GM21360 (cell line): ENCODE data around the gene VASH2.
"Not testable (repeated sequence)": the region's sequence is repeated elsewhere in the genome, so short reads cannot be mapped to it uniquely, and the experiment has no call there.

Source experiments
- ATAC-seq: cut with Tn5 transposase; IDR thresholded peaks from one replicate; pipeline ENCODE4 v1.9.1; 2021; ENCODE audit warnings: mild to moderate bottlenecking, moderate library complexity; ENCODE audit not compliant: unreplicated experiment

VASH2 gene

DNA sequence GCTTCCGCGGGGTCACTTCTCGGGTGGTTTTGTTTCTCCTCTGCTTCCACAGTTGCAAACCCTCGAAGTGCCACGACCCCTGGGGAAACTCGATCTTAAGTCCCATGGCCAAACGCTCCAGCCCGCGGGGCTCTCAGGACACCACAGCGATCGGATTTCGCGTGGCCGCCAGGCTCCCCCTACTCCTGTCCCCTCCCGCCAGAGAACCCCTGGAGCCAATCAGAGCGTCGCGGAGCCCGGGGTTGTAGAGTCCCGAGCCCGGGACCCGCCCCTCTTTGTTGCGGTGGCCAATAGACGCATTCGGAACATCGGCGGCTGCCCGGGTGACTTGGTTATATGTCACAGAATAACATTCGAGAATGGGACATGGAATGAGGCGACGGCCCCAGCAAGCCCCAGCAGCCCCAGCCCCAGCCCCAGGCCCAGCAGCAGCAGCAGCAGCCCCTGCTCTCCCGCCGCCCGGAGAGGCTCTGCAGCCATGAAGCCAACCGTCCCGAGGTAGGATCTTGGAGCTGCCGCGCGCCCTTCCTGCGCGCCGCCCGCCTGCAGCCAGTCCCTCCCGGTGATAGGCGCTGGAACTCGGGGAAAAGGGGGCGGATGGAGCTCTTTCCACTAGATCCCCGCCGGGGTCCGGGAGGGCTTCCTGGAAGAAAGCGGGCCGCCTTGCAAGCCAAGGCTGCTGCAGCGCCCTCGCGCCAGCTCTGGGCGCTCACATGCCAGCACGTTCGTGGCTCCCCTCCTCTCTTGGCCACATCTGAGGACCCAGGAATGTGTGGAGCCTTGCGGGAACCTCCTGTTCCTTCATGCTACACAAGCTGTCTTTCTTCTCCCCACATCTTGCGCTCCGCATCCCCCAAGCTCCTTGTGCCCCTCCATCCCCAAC, at the start of gene VASH2:
Gene VASH2 (plus strand): TSS at position 299 of the 883 bp plus-strand sequence. CDS start 1,002 bp downstream, outside the sequence.
- ATAC-seq, result peak; percentile 90

DNA sequence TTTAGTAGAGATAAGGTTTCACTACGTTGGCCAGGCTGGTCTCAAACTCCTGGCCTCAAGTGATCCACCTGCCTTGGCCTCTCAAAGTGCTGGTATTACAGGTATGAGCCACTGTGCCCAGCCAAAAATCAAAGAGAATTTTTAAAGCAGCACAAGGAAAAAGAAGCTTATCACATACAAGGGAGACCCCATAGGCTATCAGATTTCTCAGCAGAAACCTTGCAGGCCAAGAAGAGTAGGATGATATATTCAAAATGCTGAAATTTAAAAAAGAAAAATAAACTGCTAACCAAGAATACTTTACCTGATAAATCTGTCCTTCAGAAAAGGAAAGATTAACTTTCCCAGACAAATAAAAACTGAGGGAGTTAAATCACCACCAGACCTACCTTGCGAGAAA, 49.1 kb upstream of the VASH2 start:
- no peak for ATAC-seq

DNA sequence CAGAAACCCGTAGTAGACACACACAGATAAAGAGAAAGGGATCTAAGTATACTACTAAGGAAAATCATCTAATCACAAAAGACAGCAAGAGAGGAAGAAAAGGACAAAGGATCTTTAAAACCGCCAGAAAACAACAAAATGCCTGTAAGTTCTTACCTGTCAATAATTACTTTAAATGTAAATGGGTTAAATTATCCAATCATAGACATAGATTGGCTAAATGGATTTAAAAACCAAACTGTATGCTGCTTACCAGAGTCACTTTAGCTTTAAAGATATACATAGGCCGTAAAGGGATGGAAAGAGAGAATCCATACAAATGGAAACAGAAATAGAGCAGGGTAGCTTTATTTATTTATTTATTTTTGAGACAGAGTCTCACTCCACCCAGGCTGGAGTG, 48.3 kb upstream of the VASH2 start:
- no peak for ATAC-seq

DNA sequence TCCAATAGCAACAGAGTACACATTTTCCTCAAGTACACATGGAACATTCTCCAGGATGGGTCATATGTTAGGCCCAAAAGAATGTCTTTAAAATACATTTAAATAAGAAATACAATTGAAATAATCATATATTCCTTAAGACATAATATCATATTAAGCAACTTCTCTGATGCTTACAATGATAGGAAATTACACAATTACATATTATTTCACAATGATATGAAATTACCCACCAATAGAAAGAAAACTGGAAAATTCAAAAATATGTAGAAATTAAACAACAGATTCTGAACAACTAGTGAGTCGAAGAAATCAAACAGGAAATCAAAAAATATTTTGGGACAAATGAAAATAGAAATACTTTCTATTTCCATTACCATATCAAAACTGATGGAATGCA, 46.7 kb upstream of the VASH2 start:
- ATAC-seq, result no peak

DNA sequence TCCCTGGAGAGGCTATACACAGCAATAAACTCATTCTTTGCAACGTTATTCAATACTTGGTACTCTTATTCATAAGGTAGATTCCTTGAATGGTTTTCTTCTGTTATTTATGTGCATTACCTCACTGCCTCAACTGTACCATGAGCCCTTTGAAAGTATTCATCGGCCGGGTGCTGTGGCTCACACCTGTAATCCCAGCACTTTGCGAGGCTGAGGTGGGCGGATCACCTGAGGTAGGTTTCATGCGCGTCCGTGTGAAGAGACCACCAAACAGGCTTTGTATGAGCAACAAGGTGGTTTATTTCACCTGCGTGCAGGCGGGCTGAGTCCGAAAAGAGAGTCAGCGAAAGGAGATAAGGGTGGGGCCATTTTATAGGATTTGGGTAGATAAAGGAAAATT, 42.3 kb upstream of the VASH2 start:
- ATAC-seq, result not testable (repeated sequence)

DNA sequence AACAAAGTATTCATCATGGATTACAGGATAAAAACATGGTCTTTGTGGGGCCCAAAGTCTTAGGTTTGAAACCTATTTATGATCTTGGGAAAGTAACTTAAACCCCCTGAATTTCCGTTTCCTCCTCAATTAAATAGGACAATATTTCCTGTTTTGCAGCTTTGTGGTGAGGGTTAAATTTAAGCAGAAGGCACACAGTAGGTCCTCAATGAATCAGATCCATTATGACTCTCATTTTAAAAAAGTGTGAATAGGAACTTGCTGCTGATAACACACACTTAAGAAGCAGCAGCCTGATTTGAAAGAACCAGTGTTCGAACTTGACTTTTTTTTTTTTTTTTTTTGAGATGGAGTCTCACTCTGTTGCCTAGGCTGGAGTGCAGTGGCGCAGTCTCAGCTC, 41.4 kb upstream of the VASH2 start:
- ATAC-seq, result no peak

DNA sequence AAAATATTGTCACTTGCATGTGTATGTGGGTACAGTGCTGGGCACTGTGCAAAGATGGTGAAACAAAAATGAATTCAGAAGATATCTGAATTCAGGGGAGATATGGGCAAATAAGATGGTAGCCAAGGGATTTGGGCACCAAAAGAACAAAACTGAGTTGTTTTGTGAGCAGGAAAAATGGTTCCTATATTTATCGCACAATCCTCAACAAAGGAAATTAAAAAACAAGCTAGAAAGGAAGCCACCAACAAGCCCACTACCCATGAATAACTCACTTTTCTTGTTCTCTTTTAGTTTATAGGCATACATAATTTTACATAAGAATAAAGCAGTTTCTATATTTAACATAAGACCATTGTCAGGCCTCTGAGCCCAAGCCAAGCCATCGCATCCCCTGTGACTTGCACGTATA, 40.7 kb upstream of the VASH2 start:
- ATAC-seq, result no peak

DNA sequence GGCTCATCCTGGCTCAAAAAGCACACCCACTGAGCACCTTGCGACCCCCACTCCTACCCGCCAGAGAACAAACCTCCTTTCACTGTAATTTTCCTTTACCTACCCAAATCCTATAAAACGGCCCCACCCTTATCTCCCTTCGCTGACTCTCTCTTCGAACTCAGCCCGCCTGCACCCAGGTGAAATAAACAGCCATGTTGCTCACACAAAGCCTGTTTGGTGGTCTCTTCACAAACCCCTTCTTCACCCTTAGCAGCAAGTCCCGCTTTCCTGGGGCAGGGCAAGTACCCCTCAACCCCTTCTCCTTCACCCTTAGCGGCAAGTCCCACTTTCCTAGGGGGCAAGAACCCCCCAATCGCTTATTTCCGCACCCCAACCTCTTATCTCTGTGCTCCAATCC, 40.1 kb upstream of the VASH2 start:
- not testable (repeated sequence) for ATAC-seq

DNA sequence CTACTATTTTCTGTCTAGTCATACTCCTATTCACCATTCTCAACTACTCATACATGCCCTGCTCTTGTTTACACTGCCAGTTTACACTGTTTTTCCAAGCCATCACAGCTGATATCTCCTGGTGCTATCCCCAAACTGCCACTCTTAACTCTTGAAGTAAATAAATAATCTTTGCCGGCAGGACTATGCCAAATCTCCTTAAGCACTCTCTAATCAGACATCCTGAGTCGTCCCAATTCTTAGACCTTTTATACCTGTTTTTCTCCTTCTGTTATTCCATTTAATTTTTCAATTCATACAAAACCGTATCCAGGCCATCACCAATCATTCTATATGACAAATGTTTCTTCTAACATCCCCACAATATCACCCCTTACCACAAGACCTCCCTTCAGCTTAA, 36.7 kb upstream of the VASH2 start:
- not testable (repeated sequence) for ATAC-seq

DNA sequence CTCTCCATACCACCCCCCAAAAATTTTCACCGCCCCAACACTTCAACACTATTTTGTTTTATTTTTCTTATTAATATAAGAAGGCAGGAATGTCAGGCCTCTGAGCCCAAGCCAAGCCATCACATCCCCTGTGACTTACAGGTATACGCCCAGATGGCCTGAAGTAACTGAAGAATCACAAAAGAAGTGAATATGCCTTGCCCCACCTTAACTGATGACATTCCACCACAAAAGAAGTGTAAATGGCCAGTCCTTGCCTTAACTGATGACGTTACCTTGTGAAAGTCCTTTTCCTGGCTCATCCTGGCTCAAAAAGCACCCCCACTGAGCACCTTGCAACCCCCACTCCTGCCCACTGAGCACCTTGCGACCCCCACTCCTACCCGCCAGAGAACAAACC, 36.2 kb upstream of the VASH2 start:
- not testable (repeated sequence) for ATAC-seq

DNA sequence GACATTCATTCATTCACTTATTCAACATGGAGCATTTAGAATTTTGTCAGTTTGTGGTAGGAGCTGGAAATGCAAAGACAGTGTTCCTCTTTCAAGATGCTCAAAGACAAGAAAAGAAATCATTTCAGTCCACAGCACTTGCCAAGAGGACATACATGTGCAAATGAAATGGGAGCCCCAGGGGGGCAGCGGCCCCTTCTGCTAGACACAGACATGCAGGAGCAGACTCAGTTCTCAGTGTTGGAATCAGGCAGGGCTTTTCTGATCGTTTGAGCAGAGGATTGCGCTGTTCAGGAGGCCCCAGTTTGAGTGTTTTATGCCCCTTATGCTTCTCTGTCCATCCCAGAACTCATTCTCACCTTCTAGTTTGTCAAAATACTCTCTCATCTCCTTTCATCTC, 35.6 kb upstream of the VASH2 start:
- ATAC-seq, result no peak

DNA sequence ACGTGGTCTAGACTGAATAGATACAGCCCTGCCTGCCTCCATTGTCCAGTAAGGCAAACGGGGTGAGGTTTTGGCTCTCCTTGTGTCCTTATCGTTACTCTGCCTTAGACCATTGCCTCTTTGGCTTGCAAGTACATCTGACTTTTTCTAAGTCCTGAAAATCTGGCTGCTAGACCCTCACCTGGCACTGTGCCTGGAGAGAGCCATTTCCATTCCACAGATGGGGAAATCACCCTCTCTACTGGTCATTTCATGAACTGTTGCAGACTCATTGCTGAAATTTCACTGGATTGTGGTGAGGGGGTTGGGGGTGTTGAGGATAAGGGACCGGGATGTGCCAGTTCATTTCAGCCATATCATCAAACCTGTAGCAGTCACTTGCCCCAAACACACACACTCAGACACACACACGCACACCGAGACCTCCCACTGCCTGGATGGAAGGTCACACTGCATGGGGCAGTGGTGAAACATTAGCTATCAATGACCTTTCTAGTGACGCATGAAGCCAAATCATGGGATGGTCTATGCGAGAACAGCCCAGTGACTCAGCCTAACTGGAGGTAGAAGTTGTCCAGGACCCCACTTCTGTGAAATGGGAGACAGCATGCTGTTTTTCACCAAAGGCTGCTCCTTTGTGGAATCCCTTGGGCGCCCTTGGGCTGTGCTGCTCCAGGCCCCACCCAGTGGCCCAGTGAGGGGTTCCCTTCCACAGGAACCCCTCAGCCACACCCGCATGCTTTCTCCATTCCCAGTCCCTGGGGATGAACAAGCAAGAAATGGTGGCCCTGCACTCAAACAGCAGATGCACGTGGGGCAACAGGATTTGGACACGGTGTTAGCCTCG, 34.9 kb upstream of the VASH2 start:
- ATAC-seq, result no peak

DNA sequence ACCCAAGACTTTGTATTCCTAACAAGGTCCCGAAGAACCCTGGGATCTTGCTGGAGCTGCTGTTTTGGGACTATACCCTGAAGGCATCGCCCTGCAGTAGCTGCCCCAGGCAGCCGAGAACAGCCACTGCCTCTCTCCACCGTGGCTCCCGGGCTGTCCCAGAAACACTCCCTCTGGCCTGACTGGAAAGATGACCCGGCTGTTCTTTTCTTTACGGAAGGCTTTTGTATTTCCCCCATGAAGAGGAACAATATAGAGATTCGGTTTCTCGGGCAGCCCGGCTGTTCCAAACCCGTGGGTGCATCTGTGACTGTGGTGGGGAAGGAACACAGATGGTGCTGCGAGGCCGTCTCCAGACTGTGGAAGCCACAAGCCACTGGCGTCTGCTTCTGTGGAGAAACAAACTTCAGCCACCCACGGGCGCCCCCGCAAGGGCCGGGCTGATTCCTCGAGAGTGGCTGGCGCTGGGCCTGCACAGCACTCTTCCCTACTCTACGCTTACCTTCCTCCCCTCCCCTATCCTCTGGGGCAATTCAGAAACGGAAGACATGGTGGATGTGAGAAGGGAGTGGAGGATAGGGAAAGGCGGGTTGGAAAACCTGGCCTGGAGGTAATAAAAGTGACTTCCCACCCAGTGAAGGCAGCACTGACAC, 33.7 kb upstream of the VASH2 start:
- no peak for ATAC-seq

DNA sequence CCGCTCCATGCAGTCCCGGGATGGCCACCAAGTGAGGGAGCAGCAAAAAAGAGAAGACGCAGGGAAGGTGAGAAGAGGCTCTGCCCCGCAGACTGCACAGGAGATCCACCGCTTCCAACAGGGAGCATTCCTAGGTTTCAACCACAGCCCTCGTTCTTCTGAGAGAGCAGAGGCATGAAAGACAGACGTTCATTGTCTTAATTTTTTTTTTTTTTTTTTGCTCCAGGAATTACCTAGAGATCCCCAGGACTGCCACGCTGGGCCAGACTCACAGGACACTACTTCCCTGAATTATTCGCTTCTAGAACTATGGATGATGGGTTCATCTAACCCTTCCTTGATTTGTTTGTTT, 33.2 kb upstream of the VASH2 start:
- ATAC-seq, result no peak

DNA sequence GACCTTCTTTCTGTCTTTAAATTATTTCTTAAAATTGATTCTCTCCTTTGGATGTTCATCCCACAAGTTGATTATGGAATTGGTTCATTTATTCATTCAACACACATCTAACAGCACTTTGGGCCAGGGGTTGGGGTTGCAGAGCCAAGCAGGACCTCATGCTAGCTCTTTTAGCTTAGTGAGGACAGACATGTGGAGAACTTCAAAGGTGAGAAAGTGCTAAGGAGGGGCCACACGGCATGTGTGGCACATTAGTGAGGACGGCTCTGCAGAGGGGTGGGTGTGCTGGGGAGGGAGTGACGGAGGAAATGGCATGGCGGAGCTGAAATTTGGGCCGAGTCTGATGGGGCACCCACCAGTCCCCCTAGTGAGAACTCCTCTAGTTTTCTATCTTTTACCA, 32.5 kb upstream of the VASH2 start:
- no peak for ATAC-seq

DNA sequence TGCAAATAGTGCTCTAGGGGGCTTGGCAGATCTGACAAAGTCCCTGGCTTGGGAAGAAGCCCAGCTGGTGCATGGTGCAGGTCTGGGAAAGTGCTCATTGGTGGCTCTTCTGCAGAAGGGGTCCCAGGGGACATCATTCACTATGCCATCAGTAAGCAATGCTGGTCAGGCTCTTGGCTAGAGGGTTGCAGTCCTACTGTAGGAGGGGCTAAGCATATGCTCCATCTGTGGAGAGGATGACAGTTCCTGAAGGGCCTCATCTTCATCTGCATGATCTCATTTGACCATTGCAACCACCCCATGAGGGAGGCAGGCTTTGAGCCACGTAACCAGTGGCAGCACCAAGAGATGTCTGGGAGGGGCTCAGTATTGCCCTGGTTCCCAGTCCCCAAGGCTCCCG, 31.5 kb upstream of the VASH2 start:
- no peak for ATAC-seq

DNA sequence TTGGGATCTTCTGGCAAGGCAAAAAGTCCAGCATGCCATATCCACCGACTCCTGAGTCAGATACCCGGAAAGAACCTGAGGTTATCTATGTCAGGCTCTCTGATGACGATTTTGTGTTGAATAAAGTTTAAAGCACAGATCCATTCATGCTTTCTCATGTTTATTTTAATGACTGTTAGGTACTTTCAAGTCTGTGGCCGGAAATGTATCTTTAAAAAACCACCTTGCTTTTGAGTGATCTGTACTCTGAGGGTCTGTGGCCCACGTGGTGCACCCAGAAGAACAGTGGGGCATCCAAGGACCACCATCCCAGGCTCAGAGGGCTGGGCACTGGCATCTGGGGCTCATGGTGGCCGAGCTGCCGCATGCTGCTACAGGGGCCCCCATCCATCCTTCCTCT, 30.1 kb upstream of the VASH2 start:
- ATAC-seq, result no peak

DNA sequence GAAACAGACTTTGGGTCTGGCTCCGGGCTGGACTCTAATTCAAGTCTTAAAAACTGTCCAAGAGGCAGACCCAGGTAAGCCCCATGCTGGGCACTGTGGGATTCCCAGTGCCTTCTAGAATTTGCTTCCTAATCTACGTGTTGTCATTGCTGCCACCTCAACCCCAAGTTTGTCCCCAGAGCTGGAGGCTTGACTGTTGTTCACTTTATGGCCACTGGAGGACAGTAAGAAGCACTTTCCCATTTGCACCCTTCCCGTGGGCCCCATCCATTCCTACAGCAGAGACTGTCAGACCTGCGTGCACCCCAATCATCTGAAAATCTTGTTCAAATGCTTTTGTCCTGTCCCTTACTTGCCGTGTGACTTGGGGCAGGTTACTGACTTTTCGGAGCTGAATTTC, 29.4 kb upstream of the VASH2 start:
- ATAC-seq, result no peak

DNA sequence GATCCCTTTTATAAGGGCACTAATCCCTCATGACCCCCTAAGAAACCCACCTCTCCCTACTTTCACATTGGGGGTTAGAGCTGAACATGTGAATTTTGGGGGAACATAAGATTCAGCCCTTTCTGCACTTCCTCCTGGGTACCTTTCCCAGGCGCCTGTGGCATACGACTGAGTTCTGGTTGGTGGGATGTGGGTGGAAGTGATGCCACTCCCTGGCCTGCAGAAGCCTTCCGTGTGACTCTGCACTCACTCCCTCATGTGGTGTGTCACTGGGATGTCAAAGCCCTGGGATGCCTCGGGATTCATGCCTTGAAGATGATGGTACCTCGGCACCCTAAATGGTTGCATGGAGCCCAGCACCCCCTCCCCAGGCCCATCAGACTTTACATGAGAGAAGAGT, 28.3 kb upstream of the VASH2 start:
- ATAC-seq, result no peak

DNA sequence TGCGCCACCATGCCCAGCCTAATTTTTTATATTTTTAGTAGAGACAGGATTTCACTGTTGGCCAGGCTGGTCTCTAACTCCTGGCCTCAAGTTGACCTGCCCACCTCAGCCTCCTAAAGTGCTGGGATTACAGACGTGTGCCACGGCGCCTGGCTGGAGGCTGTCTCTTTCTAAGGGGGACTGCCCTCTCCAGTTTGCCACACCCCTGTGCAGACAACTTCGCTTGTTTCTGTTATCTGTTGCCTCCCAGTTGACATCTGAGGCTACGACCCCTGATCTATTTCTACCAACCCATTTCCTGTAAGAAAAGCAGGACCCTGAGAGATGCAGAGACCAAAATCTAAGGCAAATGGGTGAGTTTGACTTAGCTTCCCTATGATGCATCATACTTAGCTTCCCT, 24.0 kb upstream of the VASH2 start:
- ATAC-seq, result no peak
